ENCODE measurements around the gene NMUR1.

DNA sequence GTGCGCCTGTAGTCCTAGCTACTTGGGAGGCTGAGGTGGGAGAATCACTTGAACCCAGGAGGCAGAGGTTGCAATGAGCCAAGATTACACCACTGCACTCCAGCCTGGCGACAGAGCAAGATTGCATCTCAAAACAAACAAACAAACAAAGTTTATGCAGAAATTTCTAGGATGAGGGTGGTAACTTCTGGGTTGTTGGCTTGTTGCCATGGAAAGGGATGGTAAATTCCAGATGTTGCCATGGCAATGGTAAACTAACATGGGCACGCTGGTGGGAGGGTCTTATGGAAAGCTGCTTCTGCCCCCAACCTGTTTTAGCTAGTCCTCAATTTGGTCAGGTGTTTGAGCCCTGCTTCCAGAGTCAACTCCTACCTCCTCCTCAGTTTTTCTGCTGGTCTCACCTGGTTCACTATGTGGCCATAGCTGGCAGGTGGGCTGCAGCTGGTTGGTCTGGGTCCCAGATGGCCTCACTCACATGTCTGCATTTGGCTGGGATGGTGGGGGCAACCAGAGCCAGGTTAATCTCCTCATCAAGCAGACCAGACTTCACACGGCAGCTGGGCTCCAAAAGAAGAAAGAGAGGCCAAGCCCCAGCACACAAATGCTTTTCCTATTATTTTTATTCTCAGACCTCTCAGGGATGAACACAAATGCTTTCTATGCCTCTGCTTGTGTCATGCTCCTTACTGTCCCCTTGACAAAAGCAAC is 35.8 kb upstream of the NMUR1 start:
- TF ChIP-seq POLR2A (IDR thresholded peaks at IDR 0.05), result no peak
- TF ChIP-seq, protein P1, sequence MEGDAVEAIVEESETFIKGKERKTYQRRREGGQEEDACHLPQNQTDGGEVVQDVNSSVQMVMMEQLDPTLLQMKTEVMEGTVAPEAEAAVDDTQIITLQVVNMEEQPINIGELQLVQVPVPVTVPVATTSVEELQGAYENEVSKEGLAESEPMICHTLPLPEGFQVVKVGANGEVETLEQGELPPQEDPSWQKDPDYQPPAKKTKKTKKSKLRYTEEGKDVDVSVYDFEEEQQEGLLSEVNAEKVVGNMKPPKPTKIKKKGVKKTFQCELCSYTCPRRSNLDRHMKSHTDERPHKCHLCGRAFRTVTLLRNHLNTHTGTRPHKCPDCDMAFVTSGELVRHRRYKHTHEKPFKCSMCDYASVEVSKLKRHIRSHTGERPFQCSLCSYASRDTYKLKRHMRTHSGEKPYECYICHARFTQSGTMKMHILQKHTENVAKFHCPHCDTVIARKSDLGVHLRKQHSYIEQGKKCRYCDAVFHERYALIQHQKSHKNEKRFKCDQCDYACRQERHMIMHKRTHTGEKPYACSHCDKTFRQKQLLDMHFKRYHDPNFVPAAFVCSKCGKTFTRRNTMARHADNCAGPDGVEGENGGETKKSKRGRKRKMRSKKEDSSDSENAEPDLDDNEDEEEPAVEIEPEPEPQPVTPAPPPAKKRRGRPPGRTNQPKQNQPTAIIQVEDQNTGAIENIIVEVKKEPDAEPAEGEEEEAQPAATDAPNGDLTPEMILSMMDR (IDR thresholded peaks at IDR 0.05 in 4 of 5, conservative IDR thresholded peaks at IDR 0.05 in 1 of 5), result no peak
